Measurements from ENCODE around the gene NR3C1. TPM values are rescaled to one million over a fixed set of nuclear protein-coding genes. Genes with fewer than 3 reads are reported as not detected.

The NR3C1 gene
- polyA plus RNA-seq, 1 donor (not counting 4 experiments of a cell fraction or from before 2014, with no cell fraction given): 30.7 TPM

- no peaks in the 10 kb centered on the region for H3K9me3 ChIP-seq (ENCODE audit: control insufficient read depth, low read depth, low read length)
- dilution Hi-C loops (cut with MboI; ENCODE audit: extremely low pct_ligation_motif_present, low sequenced_read_pairs): no loop called here
- TF ChIP-seq CTCF (optimal IDR thresholded peaks at IDR 0.05 in 1 of 3, IDR thresholded peaks at IDR 0.05 in 1 of 3, conservative IDR thresholded peaks at IDR 0.05 in 1 of 3; ENCODE audit: extremely low read depth in 1 of 3, insufficient read depth in 2 of 3, low read length in 3 of 3): no peak
- TF ChIP-seq EZH2 (IDR thresholded peaks at IDR 0.05; ENCODE audit: low read length): no peak
- H3K4me1 ChIP-seq (ENCODE audit: control insufficient read depth, extremely low read depth, insufficient read depth, low read length): peaks cover 48% of the 10 kb centered on the region
- H3K9me1 ChIP-seq (ENCODE audit: control insufficient read depth, extremely low read depth, insufficient read depth, low read length): no peaks in the 10 kb centered on the region
- no peaks in the 10 kb centered on the region for H4K20me1 ChIP-seq (ENCODE audit: control insufficient read depth, extremely low read depth, insufficient read depth, low read length)
- no peaks in the 10 kb centered on the region for H3K27me3 ChIP-seq (ENCODE audit: control insufficient read depth, extremely low read depth, insufficient read depth, low read length)
- H3K4me3 ChIP-seq (ENCODE audit: control insufficient read depth in 2 of 3, extremely low read depth in 1 of 3, insufficient read depth in 2 of 3, low read depth in 1 of 3, low read length in 3 of 3): no peak overlapping the region
- no peak overlapping the region for H2AFZ ChIP-seq (ENCODE audit: control insufficient read depth, low read length)
- H3K36me3 ChIP-seq (ENCODE audit: control insufficient read depth in 2 of 2, extremely low read depth in 1 of 2, insufficient read depth in 2 of 2, low read length in 2 of 2): no peaks in the 10 kb centered on the region
- peak; percentile 41 for FAIRE-seq
- DNase-seq (ENCODE audit: low read depth, low spot score): no peak
- no peak overlapping the region for H3K9ac ChIP-seq (ENCODE audit: control insufficient read depth, extremely low read depth, insufficient read depth, low read length)
- H3K4me2 ChIP-seq (ENCODE audit: control insufficient read depth, extremely low read depth, insufficient read depth, low read depth, low read length): no peak overlapping the region
- no peaks in the 10 kb centered on the region for H3K79me2 ChIP-seq (ENCODE audit: control insufficient read depth, insufficient read depth, low read length)
- no peak overlapping the region for H3K27ac ChIP-seq (ENCODE audit: control insufficient read depth, insufficient read depth, low read length)
These were observed 163.5 kb downstream of the NR3C1 start for GRCh38 chr5:143239882-143240518.

- Histone ChIP-seq H3K36me3 (ENCODE audit: control insufficient read depth in 2 of 2, extremely low read depth in 1 of 2, insufficient read depth in 2 of 2, low read length in 2 of 2) (no peaks in the 10 kb centered on the region), H3K79me2 (ENCODE audit: control insufficient read depth, insufficient read depth, low read length) (no peaks in the 10 kb centered on the region), H3K4me2 (ENCODE audit: control insufficient read depth, extremely low read depth, insufficient read depth, low read depth, low read length) (no peak overlapping the region), H3K9ac (ENCODE audit: control insufficient read depth, extremely low read depth, insufficient read depth, low read length) (no peak overlapping the region), H3K27ac (ENCODE audit: control insufficient read depth, insufficient read depth, low read length) (no peak overlapping the region), H3K27me3 (ENCODE audit: control insufficient read depth, extremely low read depth, insufficient read depth, low read length) (no peaks in the 10 kb centered on the region), H3K9me1 (ENCODE audit: control insufficient read depth, extremely low read depth, insufficient read depth, low read length) (no peaks in the 10 kb centered on the region), H3K9me3 (ENCODE audit: control insufficient read depth, low read depth, low read length) (no peaks in the 10 kb centered on the region), H4K20me1 (ENCODE audit: control insufficient read depth, extremely low read depth, insufficient read depth, low read length) (no peaks in the 10 kb centered on the region), H3K4me3 (ENCODE audit: control insufficient read depth in 2 of 3, extremely low read depth in 1 of 3, insufficient read depth in 2 of 3, low read depth in 1 of 3, low read length in 3 of 3) (no peak overlapping the region), H2AFZ (ENCODE audit: control insufficient read depth, low read length) (no peak overlapping the region), H3K4me1 (ENCODE audit: control insufficient read depth, extremely low read depth, insufficient read depth, low read length) (peaks cover 44% of the 10 kb centered on the region)
- dilution Hi-C loops (cut with MboI; ENCODE audit: extremely low pct_ligation_motif_present, low sequenced_read_pairs): no loop called here
- FAIRE-seq (no peak), DNase-seq (ENCODE audit: low read depth, low spot score) (no peak)
- no peak for TF ChIP-seq CTCF (optimal IDR thresholded peaks at IDR 0.05 in 1 of 3, IDR thresholded peaks at IDR 0.05 in 1 of 3, conservative IDR thresholded peaks at IDR 0.05 in 1 of 3; ENCODE audit: extremely low read depth in 1 of 3, insufficient read depth in 2 of 3, low read length in 3 of 3)
- no peak for TF ChIP-seq EZH2 (IDR thresholded peaks at IDR 0.05; ENCODE audit: low read length)
These were observed 164.9 kb downstream of the NR3C1 start for GRCh38 chr5:143238620-143239019.

All from keratinocyte (primary cell).